Panc1 (cell line): Measurements from ENCODE around the gene STAB2. TPM values are rescaled to one million over a fixed set of nuclear protein-coding genes. Genes with fewer than 3 reads are reported as not detected.

Experiments
- ATAC-seq: fragments of 200-7000 bp; cut with Tn5 transposase; 2 replicates; pipeline ENCODE4 v1.9.1; 2020; ENCODE audit warnings: mild to moderate bottlenecking, moderate library complexity
- BruUV-seq: library from RNA; stranded (reverse); fragments of 400-500 nt; replicated peaks from 2 replicates; lab custom pipeline; 2021; lab: Mats Ljungman, UMichigan
- CTCF ChIA-PET: fragments of 300-600 bp; sonication (Branson Sonifier 250); formaldehyde crosslinking; loops from one replicate; lab custom pipeline; 2022; ENCODE audit warnings: antibody characterized with exemption; lab: Charles Lee
- POLR2A ChIA-PET: fragments of 300-600 bp; sonication (Branson Sonifier 250); formaldehyde crosslinking; loops from one replicate; lab custom pipeline; 2022; ENCODE audit warnings: antibody characterized with exemption; lab: Charles Lee
- DNase-seq: peaks from one replicate; pipeline ENCODE4 v3.0.0-alpha.2; 2010; ENCODE audit warnings: low read depth, low spot score
- H3K27ac ChIP-seq: 2 replicates; pipeline ENCODE4 v1.5.1; 2011; ENCODE audit warnings: mild to moderate bottlenecking, low read length, inconsistent platforms
- H3K27me3 ChIP-seq: fragments of 200-500 bp; sonication (Bioruptor generic); 2 replicates; pipeline ENCODE4 v1.6.0; 2014; ENCODE audit warnings: low read length, inconsistent platforms; ENCODE audit not compliant: control insufficient read depth, insufficient read depth
- H3K36me3 ChIP-seq: fragments of 200-500 bp; sonication (Bioruptor generic); 2 replicates; pipeline ENCODE4 v1.5.1; 2014; ENCODE audit warnings: inconsistent platforms, mild to moderate bottlenecking, low read length, moderate library complexity; ENCODE audit not compliant: control insufficient read depth, insufficient read depth
- H3K4me1 ChIP-seq: 2 replicates; pipeline ENCODE4 v1.5.1; 2011; ENCODE audit warnings: inconsistent platforms, mild to moderate bottlenecking, low read length, moderate library complexity; ENCODE audit not compliant: control insufficient read depth, insufficient read depth
- H3K4me3 ChIP-seq, 2 experiments: 2 replicates each; pipeline ENCODE4 v1.5.1; 2011 to 2012; ENCODE audit warnings: low read depth in 2 of 2, low read length in 2 of 2, mild to moderate bottlenecking in 2 of 2, inconsistent platforms in 1 of 2, moderate library complexity in 1 of 2
- H3K9me3 ChIP-seq: fragments of 200-500 bp; sonication (Bioruptor generic); 2 replicates; pipeline ENCODE4 v1.5.1; 2014; ENCODE audit warnings: low read depth, mild to moderate bottlenecking, inconsistent platforms, low read length, moderate library complexity; ENCODE audit not compliant: control insufficient read depth, insufficient read depth
- POLR2AphosphoS5 ChIP-seq: IDR thresholded peaks from 2 replicates; pipeline ENCODE4 v1.6.1; 2012; ENCODE audit warnings: mild to moderate bottlenecking, low read depth, low read length, moderate library complexity
- REST ChIP-seq, 2 experiments: IDR thresholded peaks; 2 replicates each; pipeline ENCODE4 v1.6.1; 2011 to 2012; ENCODE audit warnings: low read depth in 2 of 2, control low read depth in 1 of 2, low read length in 1 of 2, mild to moderate bottlenecking in 1 of 2, moderate library complexity in 1 of 2; ENCODE audit not compliant: insufficient read depth in 1 of 2
- SIN3A ChIP-seq: IDR thresholded peaks from 2 replicates; pipeline ENCODE4 v1.6.1; 2012; ENCODE audit warnings: low read depth, mild to moderate bottlenecking, low read length, moderate library complexity, borderline replicate concordance; ENCODE audit not compliant: insufficient read depth
- TCF7L2 ChIP-seq: IDR thresholded peaks from 2 replicates; pipeline ENCODE4 v1.6.1; 2011; ENCODE audit warnings: mild to moderate bottlenecking, low read depth, low read length, inconsistent platforms
- in situ Hi-C: cut with HindIII; loops from 2 replicates; pipeline ENCODE4 v1.10.0; 2016; ENCODE audit warnings: low sequenced_read_pairs, low pct_unique_long_range_greater_than_20kb
- intact Hi-C: fragments of 100-400 bp; cut with micrococcal nuclease; formaldehyde crosslinking; loops from one replicate; pipeline ENCODE4 v1.10.0; 2022; ENCODE audit not compliant: unreplicated experiment
- total RNA-seq: library from RNA; stranded (reverse); gene quantifications from one replicate; pipeline ENCODE4 v1.2.1, GENCODE V29; 2021; ENCODE audit not compliant: unreplicated experiment
- TF ChIP-seq, protein P1 (sequence below): fragments of 450-650 bp; IDR thresholded peaks from 2 replicates; pipeline ENCODE4 v1.5.1; 2017; ENCODE audit warnings: mild to moderate bottlenecking

STAB2 gene
- total RNA-seq, 1 experiment from 2014 or later, result not detected

- no peaks in the 10 kb centered on the region for H3K36me3 ChIP-seq
- in situ Hi-C loops, result no loop called here
- no peak overlapping the region for H3K4me3 ChIP-seq
- BruUV-seq, result no TSS peak
- intact Hi-C loops, result no loop called here
- ATAC-seq (no peak), DNase-seq (no peak)
- CTCF ChIA-PET, result no interaction called here
- POLR2A ChIA-PET, result no interaction called here
- H3K27me3 ChIP-seq, result no peaks in the 10 kb centered on the region
- no peak overlapping the region for H3K27ac ChIP-seq
- H3K9me3 ChIP-seq, result no peaks in the 10 kb centered on the region
- TF ChIP-seq POLR2AphosphoS5, result no peak
- no peak for TF ChIP-seq SIN3A
- TF ChIP-seq TCF7L2, result no peak
- no peak for TF ChIP-seq REST (IDR thresholded peaks at IDR 0.05; ENCODE audit: insufficient read depth in 1 of 2, low read depth in 2 of 2, low read length in 1 of 2)
- H3K4me1 ChIP-seq, result no peaks in the 10 kb centered on the region
Measured at GRCh38 chr12:103785243-103786031, 198.4 kb downstream of the STAB2 start.

DNA sequence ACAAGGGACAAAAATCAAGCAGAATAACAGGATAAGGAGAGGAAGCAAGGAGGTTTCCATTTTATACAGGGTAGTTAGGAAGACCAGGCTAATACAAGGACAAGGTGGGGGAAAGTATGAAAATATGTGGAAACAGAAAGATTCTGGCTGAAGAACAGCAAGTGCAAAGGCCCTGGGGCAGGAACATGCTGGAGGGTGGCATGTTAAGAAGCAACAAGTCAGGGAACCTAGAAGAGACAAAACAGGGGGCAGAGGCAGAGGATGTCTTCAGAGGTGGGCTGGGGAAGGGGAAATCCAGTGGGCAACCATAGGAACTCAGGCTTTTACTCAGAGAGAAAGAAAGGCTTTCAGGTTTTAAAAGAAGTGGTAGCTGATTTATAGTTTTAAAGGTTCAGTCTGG, 199.1 kb downstream of the STAB2 start:
- H3K27me3 ChIP-seq, result no peaks in the 10 kb centered on the region
- TF ChIP-seq POLR2AphosphoS5 (no peak), TCF7L2 (no peak), SIN3A (no peak), REST (IDR thresholded peaks at IDR 0.05; ENCODE audit: insufficient read depth in 1 of 2, low read depth in 2 of 2, low read length in 1 of 2) (no peak)
- TF ChIP-seq, protein P1, sequence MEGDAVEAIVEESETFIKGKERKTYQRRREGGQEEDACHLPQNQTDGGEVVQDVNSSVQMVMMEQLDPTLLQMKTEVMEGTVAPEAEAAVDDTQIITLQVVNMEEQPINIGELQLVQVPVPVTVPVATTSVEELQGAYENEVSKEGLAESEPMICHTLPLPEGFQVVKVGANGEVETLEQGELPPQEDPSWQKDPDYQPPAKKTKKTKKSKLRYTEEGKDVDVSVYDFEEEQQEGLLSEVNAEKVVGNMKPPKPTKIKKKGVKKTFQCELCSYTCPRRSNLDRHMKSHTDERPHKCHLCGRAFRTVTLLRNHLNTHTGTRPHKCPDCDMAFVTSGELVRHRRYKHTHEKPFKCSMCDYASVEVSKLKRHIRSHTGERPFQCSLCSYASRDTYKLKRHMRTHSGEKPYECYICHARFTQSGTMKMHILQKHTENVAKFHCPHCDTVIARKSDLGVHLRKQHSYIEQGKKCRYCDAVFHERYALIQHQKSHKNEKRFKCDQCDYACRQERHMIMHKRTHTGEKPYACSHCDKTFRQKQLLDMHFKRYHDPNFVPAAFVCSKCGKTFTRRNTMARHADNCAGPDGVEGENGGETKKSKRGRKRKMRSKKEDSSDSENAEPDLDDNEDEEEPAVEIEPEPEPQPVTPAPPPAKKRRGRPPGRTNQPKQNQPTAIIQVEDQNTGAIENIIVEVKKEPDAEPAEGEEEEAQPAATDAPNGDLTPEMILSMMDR, result no peak
- H3K27ac ChIP-seq, result no peak overlapping the region
- no peak for ATAC-seq
- H3K4me3 ChIP-seq, result no peak overlapping the region
- ChIA-PET CTCF (no interaction called here), POLR2A (no interaction called here)
- intact Hi-C loops, result no loop called here
- DNase-seq, result no peak
- no peaks in the 10 kb centered on the region for H3K4me1 ChIP-seq
- H3K36me3 ChIP-seq, result no peaks in the 10 kb centered on the region
- in situ Hi-C loops, result no loop called here
- BruUV-seq, result no TSS peak
- no peaks in the 10 kb centered on the region for H3K9me3 ChIP-seq
